ENCODE measurements around the gene TTC22.

The TTC22 gene

GRCh38 chr1:54805466-54805865 is 4.3 kb upstream of the TTC22 start:
- no peaks in the 10 kb centered on the region for H3K9me3 ChIP-seq (ENCODE audit: low read length)
- H3K36me3 ChIP-seq (ENCODE audit: insufficient read depth, low read length) = no peaks in the 10 kb centered on the region
- H3K27ac ChIP-seq (ENCODE audit: low read depth, low read length) = no peak overlapping the region
- H3K27me3 ChIP-seq (ENCODE audit: control insufficient read depth in 1 of 2, insufficient read depth in 2 of 2, low read length in 2 of 2) = peaks cover 0 to 4% of the 10 kb centered on the region in 2 donors
- no peak overlapping the region for H3K9ac ChIP-seq (ENCODE audit: low read length)
- no peak overlapping the region for H3K4me3 ChIP-seq (ENCODE audit: low read depth in 1 of 2, low read length in 2 of 2)
- H3K4me1 ChIP-seq (ENCODE audit: insufficient read depth, low read length) = peaks cover 10% of the 10 kb centered on the region

DNA sequence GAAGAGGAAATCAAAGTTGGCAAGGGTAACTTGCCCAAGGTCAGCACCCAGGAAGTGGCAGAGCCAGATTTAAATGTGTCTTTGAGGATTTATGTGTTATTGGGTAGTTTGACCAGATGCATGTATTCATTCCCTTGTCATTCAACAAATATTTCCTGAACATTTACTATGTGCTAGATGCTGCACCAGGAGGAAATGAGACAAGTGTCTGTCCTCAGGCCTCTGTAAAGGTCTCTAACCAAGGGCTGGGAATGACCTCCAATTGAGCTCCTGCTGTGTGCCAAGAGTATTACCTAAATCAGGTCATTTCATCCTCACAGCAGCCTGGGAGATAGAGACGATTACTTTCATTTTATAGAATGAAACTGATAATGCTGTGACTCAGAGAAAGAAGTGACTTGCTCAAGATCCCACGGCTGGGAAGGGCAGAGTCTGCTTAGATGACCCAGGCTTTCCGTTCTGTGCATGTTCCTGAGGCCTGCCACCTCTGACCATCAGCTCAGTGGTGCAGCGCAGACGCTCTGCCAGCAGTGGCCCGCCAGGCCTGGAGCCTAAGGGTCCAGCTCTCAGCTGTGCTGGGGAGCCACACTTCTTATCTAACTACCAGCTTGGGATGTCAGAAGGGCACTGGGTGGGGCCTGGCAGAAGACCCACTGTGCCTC is 3.5 kb upstream of the TTC22 start:
- H3K36me3 ChIP-seq (ENCODE audit: insufficient read depth, low read length) = no peaks in the 10 kb centered on the region
- no peak overlapping the region for H3K9ac ChIP-seq (ENCODE audit: low read length)
- peaks cover 0 to 4% of the 10 kb centered on the region in 2 donors for H3K27me3 ChIP-seq (ENCODE audit: control insufficient read depth in 1 of 2, insufficient read depth in 2 of 2, low read length in 2 of 2)
- no peak overlapping the region for H3K4me3 ChIP-seq (ENCODE audit: low read depth in 1 of 2, low read length in 2 of 2)
- no peaks in the 10 kb centered on the region for H3K9me3 ChIP-seq (ENCODE audit: low read length)
- H3K27ac ChIP-seq (ENCODE audit: low read depth, low read length) = no peak overlapping the region
- peaks cover 18% of the 10 kb centered on the region for H3K4me1 ChIP-seq (ENCODE audit: insufficient read depth, low read length)

DNA sequence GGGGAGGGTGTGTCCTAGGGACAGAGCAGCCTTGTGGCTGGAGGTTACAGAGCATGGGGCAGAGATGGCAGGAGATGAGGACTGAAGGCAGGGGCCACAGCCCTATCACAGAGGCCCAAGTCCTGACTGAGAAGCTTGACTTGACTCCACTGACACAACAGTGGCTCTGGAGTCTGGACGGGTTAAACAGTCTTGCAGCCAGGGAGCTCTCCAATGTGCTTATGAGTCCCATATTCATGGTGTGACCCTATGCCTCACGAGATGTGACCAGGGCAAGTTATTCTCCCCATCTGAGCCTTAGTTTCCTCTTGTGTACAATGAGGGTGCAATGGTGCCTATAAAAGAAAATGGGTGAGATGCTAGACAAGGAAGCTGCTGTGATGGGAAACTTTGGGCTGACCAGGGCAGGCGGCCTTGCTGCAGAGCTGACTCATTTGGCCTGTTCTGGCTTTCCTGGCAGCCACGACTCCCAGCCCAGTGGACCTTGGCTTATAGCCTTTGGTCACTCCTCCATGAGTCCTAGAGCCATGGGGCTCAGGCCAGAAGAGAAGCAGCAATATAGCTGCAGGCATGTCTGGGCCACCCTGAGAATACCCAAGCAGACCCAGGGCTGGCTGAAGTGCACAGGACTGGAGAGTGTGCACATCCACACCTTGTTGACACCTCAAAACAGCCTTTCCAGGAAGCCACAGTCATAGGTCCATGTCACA is 2.8 kb upstream of the TTC22 start:
- Histone ChIP-seq H3K27me3 (ENCODE audit: control insufficient read depth in 1 of 2, insufficient read depth in 2 of 2, low read length in 2 of 2) (peaks cover 0 to 4% of the 10 kb centered on the region in 2 donors), H3K36me3 (ENCODE audit: insufficient read depth, low read length) (no peaks in the 10 kb centered on the region), H3K4me1 (ENCODE audit: insufficient read depth, low read length) (peaks cover 25% of the 10 kb centered on the region), H3K4me3 (ENCODE audit: low read depth in 1 of 2, low read length in 2 of 2) (no peak overlapping the region), H3K27ac (ENCODE audit: low read depth, low read length) (no peak overlapping the region), H3K9ac (ENCODE audit: low read length) (no peak overlapping the region), H3K9me3 (ENCODE audit: low read length) (no peaks in the 10 kb centered on the region)

DNA sequence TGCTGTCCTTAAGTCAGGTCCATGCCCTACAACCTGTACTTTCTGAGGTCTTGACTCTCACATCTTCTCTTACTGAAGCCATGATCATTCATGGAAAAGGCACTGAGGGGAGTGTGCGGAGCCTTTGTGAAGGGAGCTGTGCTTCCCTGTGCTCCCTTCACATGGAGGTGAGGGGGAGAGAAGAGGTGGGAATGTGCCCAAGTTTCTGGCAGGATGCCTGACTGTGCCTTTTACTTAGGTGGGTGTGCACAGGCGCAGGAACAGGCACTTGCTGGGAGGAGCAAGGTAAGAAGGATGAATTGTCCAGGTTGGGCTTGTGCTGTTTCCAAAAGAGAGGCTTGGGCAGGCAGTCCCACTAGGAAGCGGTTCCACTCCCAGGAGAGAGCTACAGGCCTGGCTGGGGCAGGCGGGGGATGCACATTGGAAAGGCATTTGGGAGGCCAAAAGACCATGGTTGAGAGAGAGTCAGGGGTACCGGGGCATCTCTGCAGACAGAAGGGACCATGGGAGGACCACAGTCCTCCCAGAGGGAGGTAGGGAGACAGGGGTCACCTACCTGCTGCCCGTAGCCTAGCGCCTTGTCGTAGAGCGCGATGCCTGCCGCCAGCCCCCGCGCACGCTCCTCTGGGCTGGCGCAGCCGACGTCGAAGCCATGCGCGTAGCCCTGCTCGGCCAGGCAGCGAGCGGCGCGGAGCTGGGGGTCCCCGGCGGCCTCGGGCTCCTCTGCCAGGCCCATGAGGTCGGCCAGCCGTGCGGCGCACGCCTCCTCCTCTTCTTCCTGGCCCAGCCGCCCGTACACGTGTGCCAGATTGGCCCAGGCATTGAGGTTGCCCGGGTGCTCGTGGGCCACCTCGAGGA is 853 bp downstream of the TTC22 start:
- Histone ChIP-seq H3K27ac (ENCODE audit: low read depth, low read length) (peak overlapping the region; percentile 16), H3K9ac (ENCODE audit: low read length) (no peak overlapping the region), H3K4me1 (ENCODE audit: insufficient read depth, low read length) (peaks cover 26% of the 10 kb centered on the region)

GRCh38 chr1:54798769-54799641 is 2.1 kb downstream of the TTC22 start:
- H3K27ac ChIP-seq (ENCODE audit: low read depth, low read length) = no peak overlapping the region
- no peak overlapping the region for H3K4me3 ChIP-seq (ENCODE audit: low read depth in 1 of 2, low read length in 2 of 2)
- no peak overlapping the region for H3K9ac ChIP-seq (ENCODE audit: low read length)
- peaks cover 36% of the 10 kb centered on the region for H3K4me1 ChIP-seq (ENCODE audit: insufficient read depth, low read length)
- peaks cover 0 to 4% of the 10 kb centered on the region in 2 donors for H3K27me3 ChIP-seq (ENCODE audit: control insufficient read depth in 1 of 2, insufficient read depth in 2 of 2, low read length in 2 of 2)
- H3K36me3 ChIP-seq (ENCODE audit: insufficient read depth, low read length) = no peaks in the 10 kb centered on the region
- no peaks in the 10 kb centered on the region for H3K9me3 ChIP-seq (ENCODE audit: low read length)

More for the DNA sequence above, 853 bp downstream of the TTC22 start:
- H3K9me3 ChIP-seq (ENCODE audit: low read length) = no peaks in the 10 kb centered on the region
- no peaks in the 10 kb centered on the region for H3K36me3 ChIP-seq (ENCODE audit: insufficient read depth, low read length)
- peak overlapping the region; percentile 56 to 61 for H3K4me3 ChIP-seq (ENCODE audit: low read depth in 1 of 2, low read length in 2 of 2)
- peaks cover 0 to 4% of the 10 kb centered on the region in 2 donors for H3K27me3 ChIP-seq (ENCODE audit: control insufficient read depth in 1 of 2, insufficient read depth in 2 of 2, low read length in 2 of 2)

DNA sequence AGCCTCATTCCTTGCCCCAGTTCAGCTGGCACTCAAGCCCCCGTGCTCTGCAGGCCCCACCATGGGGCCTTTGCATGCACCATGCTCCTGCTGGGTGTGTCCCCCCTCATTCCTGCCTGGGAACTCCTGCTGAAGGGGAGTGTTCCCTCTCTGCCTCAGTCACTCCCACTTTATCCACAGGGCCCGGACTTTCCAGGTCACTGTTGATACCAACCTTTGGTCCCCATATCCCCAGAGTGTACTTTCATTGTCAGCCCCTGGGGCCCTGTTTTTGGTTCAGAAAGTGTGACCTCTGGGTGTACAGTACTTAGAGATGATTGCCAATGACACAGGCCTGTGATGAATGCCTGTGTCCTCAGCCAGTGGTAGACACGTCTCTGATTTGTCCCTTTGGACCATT is 2.9 kb downstream of the TTC22 start:
- Histone ChIP-seq H3K9me3 (ENCODE audit: low read length) (no peaks in the 10 kb centered on the region), H3K4me1 (ENCODE audit: insufficient read depth, low read length) (peaks cover 38% of the 10 kb centered on the region), H3K9ac (ENCODE audit: low read length) (no peak overlapping the region), H3K27ac (ENCODE audit: low read depth, low read length) (no peak overlapping the region), H3K4me3 (ENCODE audit: low read depth in 1 of 2, low read length in 2 of 2) (no peak overlapping the region), H3K36me3 (ENCODE audit: insufficient read depth, low read length) (no peaks in the 10 kb centered on the region), H3K27me3 (ENCODE audit: control insufficient read depth in 1 of 2, insufficient read depth in 2 of 2, low read length in 2 of 2) (peaks cover 0 to 4% of the 10 kb centered on the region in 2 donors)

DNA sequence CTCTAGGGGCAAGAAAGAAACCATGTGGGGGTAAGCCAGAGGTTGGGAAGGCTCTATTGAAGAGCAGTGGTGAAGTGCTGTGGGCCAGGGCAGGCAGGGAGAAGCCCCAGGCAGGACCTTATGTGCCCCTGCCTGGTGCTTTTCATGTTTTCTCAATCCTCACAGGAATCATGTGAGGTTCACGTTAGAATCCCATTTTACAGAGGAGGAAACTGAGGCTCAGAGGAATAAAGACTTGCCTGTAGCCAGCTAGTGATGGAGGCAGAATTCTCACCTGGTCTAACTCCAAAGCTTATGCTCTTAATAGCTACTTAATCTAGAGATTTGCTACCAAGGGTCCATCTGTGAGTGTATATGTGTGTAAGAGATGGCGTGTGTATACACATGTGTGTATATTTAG is 4.2 kb downstream of the TTC22 start:
- no peak overlapping the region for H3K4me3 ChIP-seq (ENCODE audit: low read depth in 1 of 2, low read length in 2 of 2)
- H3K36me3 ChIP-seq (ENCODE audit: insufficient read depth, low read length) = no peaks in the 10 kb centered on the region
- H3K9ac ChIP-seq (ENCODE audit: low read length) = no peak overlapping the region
- no peak overlapping the region for H3K27ac ChIP-seq (ENCODE audit: low read depth, low read length)
- peaks cover 50% of the 10 kb centered on the region for H3K4me1 ChIP-seq (ENCODE audit: insufficient read depth, low read length)
- H3K9me3 ChIP-seq (ENCODE audit: low read length) = peaks cover 3% of the 10 kb centered on the region
- peaks cover 0 to 3% of the 10 kb centered on the region in 2 donors for H3K27me3 ChIP-seq (ENCODE audit: control insufficient read depth in 1 of 2, insufficient read depth in 2 of 2, low read length in 2 of 2)

GRCh38 chr1:54795841-54796468 is 5.2 kb downstream of the TTC22 start:
- H3K36me3 ChIP-seq (ENCODE audit: insufficient read depth, low read length) = no peaks in the 10 kb centered on the region
- no peaks in the 10 kb centered on the region for H3K27me3 ChIP-seq (ENCODE audit: control insufficient read depth in 1 of 2, insufficient read depth in 2 of 2, low read length in 2 of 2)
- H3K27ac ChIP-seq (ENCODE audit: low read depth, low read length) = no peak overlapping the region
- H3K9me3 ChIP-seq (ENCODE audit: low read length) = peaks cover 5% of the 10 kb centered on the region
- no peak overlapping the region for H3K9ac ChIP-seq (ENCODE audit: low read length)
- peaks cover 50% of the 10 kb centered on the region for H3K4me1 ChIP-seq (ENCODE audit: insufficient read depth, low read length)
- H3K4me3 ChIP-seq (ENCODE audit: low read depth in 1 of 2, low read length in 2 of 2) = no peak overlapping the region

DNA sequence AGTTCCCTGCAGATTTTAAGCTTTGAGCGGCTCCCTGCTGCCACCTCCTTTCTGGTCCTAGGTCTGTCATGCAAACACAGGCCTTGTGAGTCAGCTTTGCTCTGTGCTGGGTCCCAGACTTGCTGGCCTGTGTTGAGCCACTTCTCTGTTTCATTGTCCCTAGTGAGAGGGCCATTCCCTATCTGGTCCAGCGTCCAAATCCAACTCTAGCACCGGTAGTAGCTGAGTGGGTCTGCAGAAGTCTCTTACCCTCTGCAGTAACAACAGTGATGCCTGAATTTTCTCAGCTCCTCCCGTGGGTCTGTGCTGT is 5.8 kb downstream of the TTC22 start:
- Histone ChIP-seq H3K4me3 (ENCODE audit: low read depth in 1 of 2, low read length in 2 of 2) (no peak overlapping the region), H3K9me3 (ENCODE audit: low read length) (peaks cover 5% of the 10 kb centered on the region), H3K36me3 (ENCODE audit: insufficient read depth, low read length) (no peaks in the 10 kb centered on the region), H3K27ac (ENCODE audit: low read depth, low read length) (peak overlapping the region; percentile 7), H3K9ac (ENCODE audit: low read length) (no peak overlapping the region), H3K27me3 (ENCODE audit: control insufficient read depth in 1 of 2, insufficient read depth in 2 of 2, low read length in 2 of 2) (no peaks in the 10 kb centered on the region), H3K4me1 (ENCODE audit: insufficient read depth, low read length) (peaks cover 53% of the 10 kb centered on the region)

DNA sequence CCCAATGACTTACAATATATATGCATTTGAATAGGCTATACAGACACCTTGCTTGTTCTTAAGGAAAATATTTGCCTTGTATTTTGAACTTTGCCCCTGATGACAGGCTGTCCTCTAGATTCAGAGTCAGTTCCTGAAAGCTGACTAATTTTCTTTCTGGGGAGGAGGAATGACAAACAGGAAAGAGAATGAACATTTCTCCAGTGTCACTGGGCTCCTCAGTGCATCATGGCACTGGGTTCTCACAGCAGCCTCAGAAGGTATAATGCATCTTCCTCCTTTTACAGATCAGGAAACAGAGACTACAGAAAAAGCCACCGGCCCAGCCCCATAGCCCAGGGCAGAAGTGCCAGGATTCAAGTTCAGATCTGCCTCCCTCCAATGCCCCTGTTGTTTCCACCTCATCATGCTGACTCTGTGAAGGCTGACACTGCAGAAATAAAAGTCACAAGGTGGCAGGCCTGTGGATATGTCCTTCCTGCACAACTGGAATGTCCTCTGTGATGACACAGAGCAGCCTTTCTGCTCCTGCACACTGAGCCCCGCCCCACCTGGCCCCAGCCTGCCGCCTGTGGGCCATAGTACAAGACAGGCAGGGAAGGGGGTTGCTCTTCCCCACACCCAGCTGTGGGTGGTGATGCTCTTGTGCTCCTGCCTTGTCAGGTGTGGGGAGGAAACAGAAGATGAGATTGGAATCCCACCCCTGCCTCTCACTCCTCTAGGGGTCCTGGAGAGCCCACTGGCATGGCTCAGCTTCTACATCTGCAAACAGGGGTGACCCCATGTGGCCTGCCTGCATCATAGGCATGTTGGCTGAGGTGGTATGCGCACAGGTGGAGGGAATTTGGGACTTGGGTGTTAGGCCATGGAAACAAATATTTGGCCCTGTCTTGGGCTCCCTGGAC is 6.4 kb downstream of the TTC22 start:
- no peaks in the 10 kb centered on the region for H3K36me3 ChIP-seq (ENCODE audit: insufficient read depth, low read length)
- H3K27ac ChIP-seq (ENCODE audit: low read depth, low read length) = peak overlapping the region; percentile 7
- H3K4me3 ChIP-seq (ENCODE audit: low read depth in 1 of 2, low read length in 2 of 2) = no peak overlapping the region
- peaks cover 49% of the 10 kb centered on the region for H3K4me1 ChIP-seq (ENCODE audit: insufficient read depth, low read length)
- H3K27me3 ChIP-seq (ENCODE audit: control insufficient read depth in 1 of 2, insufficient read depth in 2 of 2, low read length in 2 of 2) = no peaks in the 10 kb centered on the region
- peaks cover 5% of the 10 kb centered on the region for H3K9me3 ChIP-seq (ENCODE audit: low read length)
- H3K9ac ChIP-seq (ENCODE audit: low read length) = no peak overlapping the region
